Uterus (tissue), 2 donors: ENCODE results near the gene KLF6.

Experiments
- CTCF ChIP-seq, 4 experiments: fragments of 200-600 bp in 2 of 4; fragments of 450-650 bp in 2 of 4; sonication (generic) in 2 of 4; IDR thresholded peaks; one replicate each; pipeline ENCODE4 v1.5.1; 2016 to 2019; ENCODE audit warnings: antibody characterized with exemption in 4 of 4, mild to moderate bottlenecking in 2 of 4, moderate library complexity in 1 of 4
- POLR2A ChIP-seq, 2 donors: fragments of 450-650 bp; IDR thresholded peaks; one replicate each; pipeline ENCODE4 v1.6.1; 2016; ENCODE audit warnings: antibody characterized with exemption in 2 of 2, mild to moderate bottlenecking in 1 of 2, moderate library complexity in 1 of 2

GRCh38 chr10:3827266-3827665 is 42.3 kb upstream of the KLF6 start:
- TF ChIP-seq CTCF (IDR thresholded peaks at IDR 0.05): no peak
- TF ChIP-seq POLR2A (IDR thresholded peaks at IDR 0.05): no peak
